Fibroblast of villous mesenchyme (primary cell): ENCODE measurements around the gene CCDC63. TPM values are rescaled to one million over a fixed set of nuclear protein-coding genes. Genes with fewer than 3 reads are reported as not detected.

Experiments used
- DNase-seq: peaks from one replicate; pipeline ENCODE4 v3.0.0-alpha.2; 2010; ENCODE audit warnings: low read depth
- H3K4me3 ChIP-seq: 2 replicates; pipeline ENCODE4 v1.5.1; 2011; ENCODE audit warnings: low read depth, mild to moderate bottlenecking, low read length
- CTCF ChIP-seq: IDR thresholded peaks from 2 replicates; pipeline ENCODE4 v1.5.1; 2012; ENCODE audit warnings: low read depth, mild to moderate bottlenecking, low read length; ENCODE audit not compliant: insufficient read depth
- total RNA-seq: library from RNA; depleted of rRNA; stranded (reverse); fragments of >200 nt; gene quantifications from 2 replicates; pipeline ENCODE4 v1.2.3, GENCODE V29; 2012

CCDC63 gene
- total RNA-seq, 1 donor: not detected

- no peak for DNase-seq
- TF ChIP-seq CTCF: no peak
- no peak overlapping the region for H3K4me3 ChIP-seq
These were observed 14.1 kb downstream of the CCDC63 start for GRCh38 chr12:110860833-110861296.

- TF ChIP-seq CTCF: no peak
- no peak for DNase-seq
- no peak overlapping the region for H3K4me3 ChIP-seq
These were observed 14.9 kb downstream of the CCDC63 start for GRCh38 chr12:110861729-110862128.

- DNase-seq: no peak
- H3K4me3 ChIP-seq: no peak overlapping the region
- TF ChIP-seq CTCF: no peak
These were observed 15.5 kb downstream of the CCDC63 start for GRCh38 chr12:110862329-110862728.

- no peak overlapping the region for H3K4me3 ChIP-seq
- TF ChIP-seq CTCF: no peak
- DNase-seq: no peak
These were observed 16.4 kb downstream of the CCDC63 start for GRCh38 chr12:110863161-110863560.

GRCh38 chr12:110865521-110865920, 18.7 kb downstream of the CCDC63 start:
- DNase-seq: no peak
- TF ChIP-seq CTCF: no peak
- H3K4me3 ChIP-seq: no peak overlapping the region

GRCh38 chr12:110869026-110869425, 22.2 kb downstream of the CCDC63 start:
- no peak for TF ChIP-seq CTCF
- H3K4me3 ChIP-seq: no peak overlapping the region
- no peak for DNase-seq

GRCh38 chr12:110869803-110870202, 23.0 kb downstream of the CCDC63 start:
- no peak overlapping the region for H3K4me3 ChIP-seq
- no peak for DNase-seq
- no peak for TF ChIP-seq CTCF
